ENCODE data around the gene CGRRF1.

DNA sequence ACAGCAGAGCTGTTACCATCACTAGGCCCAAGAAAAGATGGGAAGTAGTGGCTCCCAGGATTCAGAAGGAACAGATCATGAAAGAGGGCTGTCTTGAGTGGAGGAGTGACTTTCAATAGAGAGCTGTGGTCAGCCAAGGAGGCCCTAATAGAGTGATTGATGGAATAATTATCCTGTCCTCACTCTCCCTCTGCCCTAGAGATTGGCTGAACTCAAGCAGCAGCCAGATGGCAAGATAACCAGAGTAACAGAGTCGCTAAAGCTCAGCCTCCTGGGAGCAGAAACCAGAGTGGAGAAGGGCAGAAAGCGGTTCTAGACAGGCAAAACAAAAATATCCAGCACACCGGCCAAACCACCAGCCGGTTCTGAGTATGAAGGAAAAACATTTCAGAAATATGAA lies 44.1 kb upstream of the CGRRF1 start:
- TF ChIP-seq CTCF (IDR thresholded peaks at IDR 0.05) (no peak), POLR2A (IDR thresholded peaks at IDR 0.05) (no peak)

Data from testis (tissue), 2 donors.